H1 (cell line): ENCODE results near the gene COL27A1. TPM values are rescaled to one million over a fixed set of nuclear protein-coding genes. Genes with fewer than 3 reads are reported as not detected.

Experiments
- CTCF ChIA-PET: fragments of 300-600 bp; sonication (Branson Sonifier 250); formaldehyde crosslinking; loops from one replicate; lab custom pipeline; 2021; ENCODE audit not compliant: partially characterized antibody; lab: Charles Lee
- POLR2A ChIA-PET: fragments of 300-600 bp; sonication (Branson Sonifier 250); formaldehyde crosslinking; loops from one replicate; lab custom pipeline; 2021; ENCODE audit warnings: inconsistent platforms; ENCODE audit not compliant: partially characterized antibody; lab: Charles Lee
- DNase-seq, 2 experiments: peaks; one replicate each; pipeline versions ENCODE4 v3.0.0 to v3.0.0-alpha.2; 2010 to 2022; ENCODE audit warnings: low spot score in 2 of 2, low read depth in 1 of 2, mixed read lengths in 1 of 2
- FAIRE-seq: peaks from 2 replicates; lab custom pipeline; 2011; peaks lifted over from hg19 to GRCh38; lab: Jason Lieb, UNC
- H2AFZ ChIP-seq: 2 replicates; pipeline ENCODE4 v1.8.1; 2012; ENCODE audit warnings: low read length, inconsistent platforms
- H2AK5ac ChIP-seq: 2 replicates; pipeline ENCODE4 v1.6.1; 2013; ENCODE audit warnings: low read depth, low read length
- H2BK120ac ChIP-seq: replicated peaks from 2 replicates; pipeline ENCODE3; 2013; ENCODE audit warnings: low read depth, low read length, inconsistent platforms
- H2BK12ac ChIP-seq: 2 replicates; pipeline ENCODE4 v1.6.1; 2013; ENCODE audit warnings: low read depth, low read length
- H2BK15ac ChIP-seq: 2 replicates; pipeline ENCODE4 v1.6.1; 2013; ENCODE audit warnings: low read length
- H2BK20ac ChIP-seq: 2 replicates; pipeline ENCODE4 v1.6.1; 2013; ENCODE audit warnings: low read length
- H2BK5ac ChIP-seq: 2 replicates; pipeline ENCODE4 v1.6.1; 2013; ENCODE audit warnings: low read depth, low read length
- H3K14ac ChIP-seq: 2 replicates; pipeline ENCODE4 v1.6.1; 2013; ENCODE audit warnings: inconsistent platforms; ENCODE audit not compliant: insufficient read length
- H3K18ac ChIP-seq: 2 replicates; pipeline ENCODE4 v1.6.1; 2013; ENCODE audit warnings: low read length; ENCODE audit errors: extremely low read depth
- H3K23ac ChIP-seq: 2 replicates; pipeline ENCODE4 v1.6.1; 2013; ENCODE audit warnings: inconsistent platforms; ENCODE audit not compliant: insufficient read length
- H3K23me2 ChIP-seq: 2 replicates; pipeline ENCODE4 v1.6.1; 2013; ENCODE audit warnings: low read depth, low read length
- H3K27ac ChIP-seq: 2 replicates; pipeline ENCODE4 v1.6.1; 2011; ENCODE audit warnings: low read depth, low read length, inconsistent platforms
- H3K27me3 ChIP-seq, 4 experiments: replicated peaks in 1 of 4; 1 replicate in 1 of 4; 2 replicates in 3 of 4; pipeline versions ENCODE4 v1.6.1 to v1.8.1; 2011 to 2013; ENCODE audit warnings: low read length in 3 of 4, mild to moderate bottlenecking in 3 of 4, inconsistent platforms in 2 of 4, mixed read lengths in 2 of 4, moderate library complexity in 1 of 4; ENCODE audit not compliant: control insufficient read depth in 3 of 4, insufficient read depth in 3 of 4; ENCODE audit errors: extremely low read depth in 1 of 4
- H3K36me3 ChIP-seq, 4 experiments: 2 replicates each; pipeline versions ENCODE4 v1.6.1 to v1.8.1; 2011 to 2013; ENCODE audit warnings: mild to moderate bottlenecking in 4 of 4, low read length in 3 of 4, moderate library complexity in 2 of 4, control low read depth in 1 of 4, inconsistent platforms in 1 of 4; ENCODE audit not compliant: insufficient read depth in 4 of 4, control insufficient read depth in 2 of 4
- H3K4ac ChIP-seq: replicated peaks from 2 replicates; pipeline ENCODE3; 2013; ENCODE audit warnings: low read length, low read depth, mixed read lengths, inconsistent platforms; ENCODE audit not compliant: insufficient read length
- H3K4me1 ChIP-seq, 4 experiments: replicated peaks in 1 of 4; 1 replicate in 1 of 4; 2 replicates in 3 of 4; pipeline versions ENCODE4 v1.6.1 to v1.8.1; 2011 to 2013; ENCODE audit warnings: low read length in 3 of 4, inconsistent platforms in 2 of 4, mixed read lengths in 1 of 4; ENCODE audit not compliant: insufficient read depth in 4 of 4, control insufficient read depth in 3 of 4
- H3K4me2 ChIP-seq, 2 experiments: 2 replicates each; pipeline versions ENCODE4 v1.6.1 to v1.8.1; 2011 to 2013; ENCODE audit warnings: low read depth in 2 of 2, low read length in 2 of 2, control low read depth in 1 of 2, inconsistent platforms in 1 of 2, mild to moderate bottlenecking in 1 of 2; ENCODE audit not compliant: insufficient read depth in 1 of 2
- H3K4me3 ChIP-seq, 4 experiments: fragments of 200-600, 300-600 bp in 1 of 4; sonication (generic), shearing (Covaris generic), sonication (Bioruptor Twin) in 1 of 4; 2 replicates each; pipeline versions ENCODE4 v1.5.1 to v1.8.1; 2011 to 2016; ENCODE audit warnings: low read length in 4 of 4, low read depth in 3 of 4, control low read depth in 2 of 4, inconsistent platforms in 2 of 4, mild to moderate bottlenecking in 2 of 4, mixed read lengths in 1 of 4, moderate library complexity in 1 of 4; ENCODE audit not compliant: insufficient read depth in 2 of 4; ENCODE audit errors: extremely low read depth in 1 of 4
- H3K56ac ChIP-seq: replicated peaks from 2 replicates; pipeline ENCODE3; 2013; ENCODE audit warnings: low read depth, mild to moderate bottlenecking, mixed read lengths, low read length, inconsistent platforms; ENCODE audit not compliant: insufficient read length
- H3K79me1 ChIP-seq: 2 replicates; pipeline ENCODE4 v1.6.1; 2013; ENCODE audit warnings: low read depth, low read length, control low read depth
- H3K79me2 ChIP-seq, 2 experiments: 2 replicates each; pipeline versions ENCODE4 v1.6.1 to v1.8.1; 2012 to 2013; ENCODE audit warnings: low read length in 2 of 2, mild to moderate bottlenecking in 2 of 2, inconsistent platforms in 1 of 2; ENCODE audit not compliant: insufficient read depth in 2 of 2, control insufficient read depth in 1 of 2
- H3K9ac ChIP-seq, 4 experiments: replicated peaks in 1 of 4; 1 replicate in 1 of 4; 2 replicates in 3 of 4; pipeline versions ENCODE4 v1.6.1 to v1.8.1; 2011 to 2013; ENCODE audit warnings: low read depth in 3 of 4, low read length in 3 of 4, control low read depth in 2 of 4, mild to moderate bottlenecking in 2 of 4, moderate library complexity in 2 of 4, inconsistent platforms in 1 of 4; ENCODE audit errors: extremely low read depth in 1 of 4
- H3K9me3 ChIP-seq, 2 experiments: 2 replicates each; pipeline versions ENCODE4 v1.6.1 to v1.8.1; 2012 to 2013; ENCODE audit warnings: mild to moderate bottlenecking in 2 of 2, moderate library complexity in 2 of 2, control low read depth in 1 of 2, inconsistent platforms in 1 of 2, low read depth in 1 of 2, low read length in 1 of 2, mixed read lengths in 1 of 2; ENCODE audit not compliant: insufficient read depth in 2 of 2
- H4K20me1 ChIP-seq, 2 experiments: replicated peaks in 1 of 2; 2 replicates each; pipeline versions ENCODE3 to v1.8.1; 2011 to 2013; ENCODE audit warnings: inconsistent platforms in 2 of 2, low read length in 2 of 2, mild to moderate bottlenecking in 1 of 2; ENCODE audit not compliant: insufficient read depth in 2 of 2, control insufficient read depth in 1 of 2
- H4K5ac ChIP-seq: 2 replicates; pipeline ENCODE4 v1.6.1; 2013; ENCODE audit warnings: low read length, low read depth, mixed read lengths, inconsistent platforms; ENCODE audit not compliant: insufficient read length
- H4K8ac ChIP-seq: 2 replicates; pipeline ENCODE4 v1.8.0; 2013; ENCODE audit warnings: mild to moderate bottlenecking, moderate library complexity, low read length, inconsistent platforms; ENCODE audit not compliant: insufficient read depth; ENCODE audit errors: extremely low read depth
- H4K91ac ChIP-seq: replicated peaks from 2 replicates; pipeline ENCODE3; 2013; ENCODE audit warnings: low read length, mixed read lengths, inconsistent platforms; ENCODE audit not compliant: insufficient read length
- ATF3 ChIP-seq: IDR thresholded peaks from 2 replicates; pipeline ENCODE4 v1.6.1; 2011; ENCODE audit warnings: low read depth, mild to moderate bottlenecking, low read length; ENCODE audit not compliant: insufficient read depth
- CBX8 ChIP-seq: fragments of 300-800, 300-1000 bp; sonication (generic); IDR thresholded peaks from 2 replicates; pipeline ENCODE4 v1.7.1; 2016; ENCODE audit warnings: low read depth, low read length, borderline replicate concordance
- EZH2 ChIP-seq: fragments of 200-600 bp; sonication (generic); IDR thresholded peaks from 2 replicates; pipeline ENCODE4 v1.7.1; 2012; ENCODE audit warnings: low read depth, mild to moderate bottlenecking, moderate library complexity, low read length, inconsistent platforms; ENCODE audit not compliant: severe bottlenecking
- HDAC2 ChIP-seq, 2 experiments: fragments of 300-600 bp in 1 of 2; sonication (generic) in 1 of 2; IDR thresholded peaks; 2 replicates each; pipeline ENCODE4 v1.6.1; 2011 to 2012; ENCODE audit warnings: low read depth in 2 of 2, low read length in 2 of 2, mild to moderate bottlenecking in 2 of 2, moderate library complexity in 2 of 2, borderline replicate concordance in 1 of 2, inconsistent platforms in 1 of 2
- PHF8 ChIP-seq: fragments of 200-600 bp; sonication (generic); conservative IDR thresholded peaks from 2 replicates; pipeline ENCODE4 v1.7.1; 2012; ENCODE audit warnings: low read depth, mild to moderate bottlenecking, inconsistent platforms, low read length, moderate library complexity
- POLR2A ChIP-seq, 2 experiments: IDR thresholded peaks; 1 replicate in 1 of 2; 2 replicates in 1 of 2; pipeline ENCODE4 v1.6.1; 2011; ENCODE audit warnings: low read depth in 2 of 2, low read length in 2 of 2, mild to moderate bottlenecking in 2 of 2; ENCODE audit errors: control extremely low read depth in 1 of 2
- RAD21 ChIP-seq, 2 experiments: IDR thresholded peaks in 1 of 2; conservative IDR thresholded peaks in 1 of 2; 2 replicates each; pipeline ENCODE4 v1.6.1; 2011; ENCODE audit warnings: low read depth in 2 of 2, low read length in 2 of 2, improper control_type of control experiment in 1 of 2, inconsistent platforms in 1 of 2, mild to moderate bottlenecking in 1 of 2, moderate library complexity in 1 of 2
- SAP30 ChIP-seq: fragments of 300-600 bp; sonication (generic); IDR thresholded peaks from 2 replicates; pipeline ENCODE4 v1.7.1; 2012; ENCODE audit warnings: low read length, moderate library complexity, mild to moderate bottlenecking, inconsistent platforms; ENCODE audit not compliant: insufficient read depth, insufficient replicate concordance
- SP2 ChIP-seq: IDR thresholded peaks from 2 replicates; pipeline ENCODE4 v1.6.1; 2012; ENCODE audit warnings: mild to moderate bottlenecking, low read length, inconsistent platforms
- USF2 ChIP-seq: IDR thresholded peaks from 2 replicates; pipeline ENCODE4 v1.6.1; 2011; ENCODE audit warnings: low read length, improper control_type of control experiment
- WGBS, 2 experiments: shearing (Covaris generic) in 1 of 2; methylation state at CpG; one replicate each; pipeline versions ENCODE4 v1.1.6 to v1.1.7; 2013 to 2015; ENCODE audit warnings: low lambda C conversion rate in 2 of 2, mixed read lengths in 2 of 2, inconsistent platforms in 1 of 2, low coverage in 1 of 2, missing lambda C conversion rate in 1 of 2; ENCODE audit not compliant: insufficient replicate concordance in 2 of 2, insufficient coverage in 1 of 2, insufficient read length in 1 of 2; ENCODE audit errors: extremely low coverage in 1 of 2, missing lambda C conversion rate in 1 of 2; 5-methylcytosine and 5-hydroxymethylcytosine counted together
- polyA plus RNA-seq, 7 experiments: library from polyadenylated mRNA; depleted of rRNA in 3 of 7; stranded (reverse) in 5 of 7; unstranded in 2 of 7; fragments of >200 nt in 5 of 7; fragments of 200-250 nt in 2 of 7; gene quantifications; 1 replicate in 5 of 7; 2 replicates in 1 of 7; 4 replicates in 1 of 7; pipeline versions ENCODE4 v1.2.1 to v1.2.3, GENCODE V29; 2011 to 2013; ENCODE audit warnings: missing spikeins in 2 of 7, mixed read lengths in 2 of 7
- total RNA-seq: library from RNA; stranded (reverse); fragmentation: NEBNext Ultra II Directional; extraction: Animal tissue kit (Norgen Biotek cat#: 25700); gene quantifications from 2 replicates; pipeline ENCODE4 v1.2.1, GENCODE V29; 2021

The COL27A1 gene
- total and polyA plus RNA-seq, 2 of the 8 experiments (the other 6 are each of a cell fraction or from before 2014, with no cell fraction given), result 15.1 to 22.8 TPM

GRCh38 chr9:114274217-114274616 lies 118.9 kb downstream of the COL27A1 start:
- Histone ChIP-seq H2BK20ac (no peak overlapping the region), H2BK12ac (no peak overlapping the region), H3K36me3 (no peaks in the 10 kb centered on the region; a peak in 1 of 8 replicates), H3K4me3 (no peak overlapping the region), H2BK120ac (no peak overlapping the region), H2BK5ac (no peak overlapping the region), H2BK15ac (no peak overlapping the region), H3K4me1 (no peaks in the 10 kb centered on the region), H3K4ac (no peak overlapping the region), H4K5ac (no peak overlapping the region), H2AFZ (no peak overlapping the region), H3K14ac (no peak overlapping the region), H3K56ac (no peak overlapping the region), H3K79me1 (no peaks in the 10 kb centered on the region), H4K20me1 (peaks cover 0 to 9% of the 10 kb centered on the region in 2 experiments), H3K79me2 (no peaks in the 10 kb centered on the region), H3K4me2 (no peak overlapping the region), H2AK5ac (no peak overlapping the region), H3K27me3 (no peaks in the 10 kb centered on the region), H4K91ac (no peak overlapping the region), H3K9me3 (no peaks in the 10 kb centered on the region), H3K23ac (no peak overlapping the region), H3K23me2 (peaks cover 6% of the 10 kb centered on the region; the same call in 1 of the 2 replicates), H3K27ac (no peak overlapping the region), H3K9ac (no peak overlapping the region), H3K18ac (no peak overlapping the region), H4K8ac (no peak overlapping the region)
- POLR2A ChIA-PET, result no interaction called here
- DNase-seq, result no peak
- no peak for TF ChIP-seq USF2
- TF ChIP-seq ATF3, result no peak
- no peak for TF ChIP-seq SP2
- no peak for TF ChIP-seq CBX8
- no peak for TF ChIP-seq POLR2A (IDR thresholded peaks at IDR 0.05; ENCODE audit: control extremely low read depth in 1 of 2, low read depth in 2 of 2, low read length in 2 of 2)
- no peak for TF ChIP-seq SAP30
- no peak for TF ChIP-seq HDAC2 (IDR thresholded peaks at IDR 0.05; ENCODE audit: borderline replicate concordance in 1 of 2, low read depth in 2 of 2, low read length in 2 of 2)
- TF ChIP-seq RAD21 (IDR thresholded peaks at IDR 0.05 in 1 of 2, conservative IDR thresholded peaks at IDR 0.05 in 1 of 2; ENCODE audit: low read depth in 2 of 2, low read length in 2 of 2), result no peak
- TF ChIP-seq EZH2, result no peak
- no peak for TF ChIP-seq PHF8
- WGBS, 2 experiments, result 96% methylated on average over 4 of the region's 5 CpGs; no CpG with 5 or more reads in 1 of the 2 experiments
- CTCF ChIA-PET, result interaction anchor here (0.7 to 17.3 kb wide), 11 partner anchors 12 to 593 kb away, joined by 3 to 206 read pairs (median 5); partner anchors contain the start of gene KIF12
- FAIRE-seq, result no peak
